Stimulated activated CD8-positive, alpha-beta memory T cell treated with anti-CD3 and anti-CD28 coated beads, Interleukin-12 subunit alpha, Interleukin-12 subunit beta, amount 100 ng/mL, for 24 hours (primary cell): ENCODE data around the gene TTC8.

Source experiments
- DNase-seq: peaks from one replicate; pipeline ENCODE4 v3.0.0-alpha.2; 2020; ENCODE audit errors: extremely low read depth

TTC8 gene

GRCh38 chr14:88868558-88869159 is 44.2 kb downstream of the TTC8 start:
- no peak for DNase-seq

GRCh38 chr14:88870777-88871176 is 46.3 kb downstream of the TTC8 start:
- no peak for DNase-seq

DNA sequence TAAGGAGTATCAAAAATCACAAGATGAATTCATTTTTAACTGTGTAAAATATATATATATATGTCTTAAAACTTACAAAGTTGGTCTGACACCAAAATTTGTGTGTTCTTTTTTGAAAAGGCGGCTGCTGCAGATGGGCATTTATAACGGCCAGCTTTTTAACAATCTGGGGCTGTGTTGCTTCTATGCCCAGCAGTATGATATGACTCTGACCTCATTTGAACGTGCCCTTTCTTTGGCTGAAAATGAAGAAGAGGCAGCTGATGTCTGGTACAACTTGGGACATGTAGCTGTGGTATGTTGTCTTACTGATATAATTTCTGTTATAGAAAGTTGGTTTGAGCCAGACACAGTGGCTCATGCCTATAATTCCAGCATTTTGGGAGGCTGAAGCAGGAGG is 47.0 kb downstream of the TTC8 start:
- no peak for DNase-seq

DNA sequence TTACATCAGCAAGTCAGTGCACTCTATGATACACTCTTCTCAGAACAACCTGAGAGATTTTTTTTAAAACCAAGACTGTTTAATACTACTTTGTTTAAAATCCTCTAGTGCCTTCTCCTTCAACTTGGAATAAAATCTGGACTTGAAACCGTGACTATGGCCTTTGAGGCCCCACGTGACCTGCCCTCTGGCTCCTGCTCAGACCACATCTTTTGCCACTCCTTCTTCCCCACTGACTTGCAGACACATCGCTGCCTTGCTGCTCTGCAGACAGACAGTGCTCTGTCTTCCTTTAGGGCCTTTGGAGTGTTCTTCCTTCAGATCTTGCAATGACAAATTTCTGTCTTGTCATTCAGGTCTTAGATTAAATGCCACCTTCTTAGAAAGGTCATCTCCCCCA is 48.5 kb downstream of the TTC8 start:
- DNase-seq: no peak

- no peak for DNase-seq
Observed at GRCh38 chr14:88877192-88877591, 52.7 kb downstream of the TTC8 start.

DNA sequence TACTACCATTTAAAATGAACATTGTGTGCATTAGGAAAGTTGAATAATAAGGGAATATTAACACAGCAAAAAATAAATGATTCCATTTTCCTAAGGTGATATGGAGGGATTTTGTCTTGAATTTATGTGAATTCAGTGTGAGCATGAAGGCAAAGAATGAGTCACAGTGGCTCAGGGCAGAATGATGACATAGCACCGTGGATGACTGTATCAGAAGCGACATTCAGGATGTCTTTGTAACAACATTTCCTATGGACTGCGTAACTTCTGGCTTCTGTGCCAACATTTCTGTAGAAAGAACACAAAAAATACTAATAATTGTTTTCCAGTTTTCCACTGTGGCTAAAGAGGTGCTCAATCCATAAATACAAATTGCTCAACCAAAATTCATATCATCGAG is 54.6 kb downstream of the TTC8 start:
- no peak for DNase-seq

- no peak for DNase-seq
Observed at GRCh38 chr14:88882236-88882635, 57.8 kb downstream of the TTC8 start.

DNA sequence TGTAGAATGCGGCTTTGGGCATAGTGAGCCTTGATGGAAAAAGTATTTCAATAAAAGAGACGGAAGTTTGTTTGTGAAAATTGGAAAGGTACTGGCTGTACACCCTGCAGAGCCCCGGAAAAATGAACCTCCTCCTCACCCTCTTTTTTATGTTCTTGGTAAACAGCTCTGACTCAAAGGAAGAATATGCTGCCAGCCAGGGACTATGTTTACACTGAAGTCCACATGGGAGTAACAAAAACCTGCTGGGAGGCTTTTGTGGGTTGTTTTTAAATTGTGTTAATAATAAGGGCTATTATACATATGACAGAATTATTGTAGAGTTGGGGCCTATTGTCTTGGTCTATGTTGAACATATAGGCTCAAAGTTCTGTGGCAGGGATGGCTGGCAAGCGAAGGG is 70.7 kb downstream of the TTC8 start:
- DNase-seq: no peak

- no peak for DNase-seq
Observed at GRCh38 chr14:88901189-88901588, 76.7 kb downstream of the TTC8 start.

- no peak for DNase-seq
Observed at GRCh38 chr14:88901991-88902390, 77.5 kb downstream of the TTC8 start.

- no peak for DNase-seq
Observed at GRCh38 chr14:88902850-88903249, 78.4 kb downstream of the TTC8 start.

GRCh38 chr14:88904206-88904647 is 79.8 kb downstream of the TTC8 start:
- DNase-seq: no peak

DNA sequence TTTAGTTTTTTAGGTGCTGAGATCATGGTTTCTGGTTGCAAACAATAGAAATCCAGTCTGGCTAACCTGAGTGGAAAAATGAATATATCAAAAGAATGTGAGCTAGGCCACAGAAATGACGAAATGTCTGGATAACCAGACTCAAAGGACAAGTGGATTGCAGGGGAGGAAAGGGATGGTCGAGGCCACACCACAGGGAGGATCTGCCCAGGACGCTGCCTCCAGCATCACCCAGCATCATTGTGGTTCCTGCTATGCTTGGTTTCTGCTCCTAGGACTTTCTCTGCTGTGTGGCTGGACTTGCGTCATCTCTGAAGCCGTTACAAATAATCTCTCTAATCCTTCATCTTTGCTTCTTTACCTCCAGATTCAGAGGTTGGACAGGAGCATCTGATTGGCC is 80.4 kb downstream of the TTC8 start:
- DNase-seq: no peak

DNA sequence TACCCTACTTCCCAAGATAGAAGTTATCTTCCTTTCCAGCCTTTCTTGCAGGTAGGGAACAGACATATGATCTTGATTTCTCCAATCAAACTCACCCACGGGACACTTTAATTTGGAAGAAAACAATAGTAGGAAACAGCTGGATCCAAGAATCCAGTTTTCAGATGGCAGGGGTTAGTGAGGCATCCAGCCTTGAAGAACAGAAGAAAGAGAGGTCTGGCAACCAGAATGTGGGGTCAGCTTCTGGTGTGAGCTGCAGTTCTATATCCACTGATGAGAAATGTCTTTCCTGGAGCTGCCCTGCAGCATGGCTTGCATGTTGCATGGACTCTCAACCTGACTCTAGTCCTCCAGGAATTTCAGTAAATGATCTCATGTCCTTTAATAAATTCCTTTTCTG is 83.8 kb downstream of the TTC8 start:
- DNase-seq: no peak

DNA sequence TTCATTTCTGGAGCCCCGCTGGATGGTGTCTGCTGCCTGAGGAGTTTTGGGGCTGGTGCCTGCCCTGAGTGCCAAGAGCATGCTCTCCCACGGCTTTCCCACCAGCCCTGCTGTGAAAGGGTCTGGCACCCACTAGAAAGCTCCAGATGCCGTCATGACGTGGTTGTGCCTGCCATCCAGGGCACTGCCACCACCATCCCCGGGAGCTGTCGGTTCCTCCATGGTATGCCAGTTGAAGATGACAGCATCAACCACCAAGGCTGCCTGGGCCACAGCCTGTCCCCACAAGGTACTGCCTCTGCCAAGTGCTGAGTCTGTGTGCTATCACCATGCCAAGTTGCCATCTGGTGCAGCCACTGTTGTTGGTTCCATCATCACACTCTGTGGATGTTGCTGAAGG is 85.9 kb downstream of the TTC8 start:
- no peak for DNase-seq

- DNase-seq: no peak
Observed at GRCh38 chr14:88911809-88912208, 87.4 kb downstream of the TTC8 start.

GRCh38 chr14:88914956-88915355 is 90.5 kb downstream of the TTC8 start:
- DNase-seq: no peak

GRCh38 chr14:88919502-88919901 is 95.1 kb downstream of the TTC8 start:
- DNase-seq: no peak
